A673 (cell line): ENCODE data around the gene NPM3. TPM values are rescaled to one million over a fixed set of nuclear protein-coding genes. Genes with fewer than 3 reads are reported as not detected.

Experiments
- BruUV-seq: library from RNA; stranded (reverse); fragments of 400-500 nt; replicated peaks from 2 replicates; lab custom pipeline; 2021; lab: Mats Ljungman, UMichigan
- CTCF ChIA-PET: fragments of 300-600 bp; sonication (Branson Sonifier 250); formaldehyde crosslinking; loops from one replicate; lab custom pipeline; 2022; ENCODE audit warnings: antibody characterized with exemption; lab: Charles Lee
- POLR2A ChIA-PET: fragments of 300-600 bp; sonication (Branson Sonifier 250); formaldehyde crosslinking; loops from one replicate; lab custom pipeline; 2022; ENCODE audit warnings: antibody characterized with exemption; ENCODE audit not compliant: low non-redundant PET; lab: Charles Lee
- DNase-seq: peaks from one replicate; pipeline ENCODE4 v3.0.0-alpha.2; 2015; ENCODE audit warnings: low spot score
- H3K27ac ChIP-seq: fragments of 200-600 bp; sonication (generic); 2 replicates; pipeline ENCODE4 v1.5.1; 2016; ENCODE audit warnings: mixed run types, low read depth, mild to moderate bottlenecking, mixed read lengths, antibody characterized with exemption, low read length; ENCODE audit not compliant: poor library complexity, severe bottlenecking
- H3K27me3 ChIP-seq: fragments of 200-600 bp; sonication (generic); replicated peaks from 2 replicates; pipeline ENCODE4 v1.6.1; 2017; ENCODE audit warnings: mixed run types, low read depth, mild to moderate bottlenecking, mixed read lengths, antibody characterized with exemption, low read length; ENCODE audit not compliant: insufficient read depth, poor library complexity
- H3K36me3 ChIP-seq: fragments of 200-600 bp; sonication (generic); 2 replicates; pipeline ENCODE4 v1.6.1; 2016; ENCODE audit warnings: mixed run types, mild to moderate bottlenecking, mixed read lengths, antibody characterized with exemption, low read length; ENCODE audit not compliant: insufficient read depth, poor library complexity, severe bottlenecking
- H3K4me1 ChIP-seq: fragments of 200-600 bp; sonication (generic); 2 replicates; pipeline ENCODE4 v1.6.1; 2017; ENCODE audit warnings: mixed run types, mild to moderate bottlenecking, mixed read lengths, antibody characterized with exemption, low read length; ENCODE audit not compliant: insufficient read depth, poor library complexity, severe bottlenecking
- H3K4me3 ChIP-seq: fragments of 200-600 bp; sonication (generic); 2 replicates; pipeline ENCODE4 v1.5.1; 2016; ENCODE audit warnings: low read depth, mixed run types, mild to moderate bottlenecking, mixed read lengths, low read length; ENCODE audit not compliant: poor library complexity, severe bottlenecking
- H3K9me3 ChIP-seq: fragments of 200-600 bp; sonication (generic); 2 replicates; pipeline ENCODE4 v1.6.1; 2016; ENCODE audit warnings: mixed run types, low read depth, mild to moderate bottlenecking, mixed read lengths, antibody characterized with exemption, low read length; ENCODE audit not compliant: poor library complexity, severe bottlenecking
- CTCF ChIP-seq: fragments of 300-800, 200-600 bp; sonication (generic); conservative IDR thresholded peaks from 2 replicates; pipeline ENCODE4 v1.5.1; 2017; ENCODE audit warnings: low read depth, mild to moderate bottlenecking, antibody characterized with exemption, low read length, moderate library complexity, mixed read lengths
- EZH2 ChIP-seq: fragments of 200-600 bp; sonication (generic); IDR thresholded peaks from 2 replicates; pipeline ENCODE4 v1.6.1; 2017; ENCODE audit warnings: borderline replicate concordance, low read depth, mild to moderate bottlenecking, mixed read lengths, antibody characterized with exemption, low read length; ENCODE audit not compliant: poor library complexity, severe bottlenecking
- intact Hi-C: fragments of 100-400 bp; cut with micrococcal nuclease; formaldehyde crosslinking; loops from one replicate; pipeline ENCODE4 v1.10.0; 2022; ENCODE audit not compliant: unreplicated experiment
- total RNA-seq: library from RNA; stranded (reverse); gene quantifications from 2 replicates; pipeline ENCODE4 v1.2.3, GENCODE V29; 2021

The NPM3 gene
- total RNA-seq, 1 experiment from 2014 or later = 98.2 TPM

GRCh38 chr10:101760510-101760909 is 22.7 kb downstream of the NPM3 start:
- POLR2A ChIA-PET = no interaction called here
- CTCF ChIA-PET = no interaction called here
- Histone ChIP-seq H3K4me3 (no peak overlapping the region), H3K4me1 (no peaks in the 10 kb centered on the region), H3K9me3 (no peaks in the 10 kb centered on the region), H3K27me3 (no peaks in the 10 kb centered on the region), H3K36me3 (no peaks in the 10 kb centered on the region), H3K27ac (no peak overlapping the region)
- no peak for TF ChIP-seq EZH2
- TF ChIP-seq CTCF = no peak
- DNase-seq = no peak
- intact Hi-C loops = no loop called here
- no TSS peak for BruUV-seq

DNA sequence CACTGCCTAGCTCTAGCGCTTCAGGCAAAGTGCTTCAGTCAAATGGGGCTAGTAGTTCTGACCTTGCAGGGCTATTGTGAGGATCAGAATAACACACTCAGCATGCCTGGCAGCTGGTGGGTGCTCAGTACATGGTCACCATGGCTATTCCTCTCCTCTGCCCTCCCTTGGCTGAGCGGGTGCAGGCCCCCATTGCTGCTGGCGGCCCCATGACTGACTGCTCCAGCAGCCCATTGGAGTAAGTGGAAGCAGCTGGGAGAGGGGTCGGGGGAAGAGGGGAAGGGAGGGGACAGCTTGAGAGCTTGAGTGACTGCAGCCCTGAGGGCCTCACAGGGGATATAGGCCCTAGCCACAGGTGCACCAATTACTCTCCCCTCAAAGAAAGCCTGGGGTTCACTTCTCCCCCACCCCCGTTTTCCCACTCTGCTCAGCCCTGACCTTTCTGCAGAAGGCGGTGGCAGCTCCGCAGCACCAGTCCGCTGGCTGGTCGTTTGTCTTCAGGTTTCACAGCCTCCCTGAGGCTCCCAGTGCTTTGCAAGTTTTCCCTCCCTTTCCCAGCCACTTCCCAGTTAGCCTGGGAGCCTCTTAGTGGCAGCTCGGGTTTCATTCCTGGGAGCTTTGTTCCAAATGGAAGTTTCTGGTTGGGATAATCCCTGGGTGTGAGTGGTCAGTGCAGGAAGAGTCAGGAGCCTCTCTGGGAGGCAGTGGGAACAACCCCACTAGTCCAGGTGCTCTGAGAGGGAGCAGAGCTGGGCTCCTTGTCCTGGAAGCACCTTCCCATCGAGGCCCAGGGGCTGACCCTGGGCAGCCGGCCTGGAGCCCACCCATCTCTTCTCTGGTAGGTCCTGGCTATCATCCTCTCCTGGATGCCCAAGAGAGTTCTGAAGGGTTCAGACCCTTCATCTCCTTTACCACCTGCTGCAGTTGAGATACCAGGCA is 23.7 kb downstream of the NPM3 start:
- H3K27me3 ChIP-seq = no peaks in the 10 kb centered on the region
- intact Hi-C loops = no loop called here
- no peaks in the 10 kb centered on the region for H3K36me3 ChIP-seq
- CTCF ChIA-PET = no interaction called here
- POLR2A ChIA-PET = no interaction called here
- no TSS peak for BruUV-seq
- no peak overlapping the region for H3K27ac ChIP-seq
- TF ChIP-seq CTCF (no peak), EZH2 (no peak)
- H3K9me3 ChIP-seq = no peaks in the 10 kb centered on the region
- DNase-seq = no peak
- H3K4me1 ChIP-seq = no peaks in the 10 kb centered on the region
- no peak overlapping the region for H3K4me3 ChIP-seq

- no peak for DNase-seq
- intact Hi-C loops = no loop called here
- BruUV-seq = no TSS peak
- Histone ChIP-seq H3K36me3 (no peaks in the 10 kb centered on the region), H3K27ac (no peak overlapping the region), H3K27me3 (no peaks in the 10 kb centered on the region), H3K9me3 (no peaks in the 10 kb centered on the region), H3K4me3 (no peak overlapping the region), H3K4me1 (no peaks in the 10 kb centered on the region)
- ChIA-PET POLR2A (no interaction called here), CTCF (interaction anchor here (0.6 kb wide), 1 partner anchor 565 kb away, joined by 3 read pairs; no protein-coding TSS in a partner anchor)
- TF ChIP-seq EZH2 (no peak), CTCF (no peak)
These were observed 24.4 kb downstream of the NPM3 start for GRCh38 chr10:101758858-101759257.
